Myocyte (in vitro differentiated cells): ENCODE results near the gene ANKEF1. TPM values are rescaled to one million over a fixed set of nuclear protein-coding genes. Genes with fewer than 3 reads are reported as not detected.

Source experiments
- DNase-seq: peaks from one replicate; pipeline ENCODE4 v3.0.0-alpha.2; 2012; ENCODE audit warnings: low read depth
- total RNA-seq: library from RNA; depleted of rRNA; stranded (reverse); fragments of >200 nt; gene quantifications from 2 replicates; pipeline ENCODE4 v1.2.3, GENCODE V29; 2014

ANKEF1 gene
- total RNA-seq, 1 donor from 2014 or later: not detected

- no peak for DNase-seq
Measured at GRCh38 chr20:10080574-10080973, 45.8 kb downstream of the ANKEF1 start.

DNA sequence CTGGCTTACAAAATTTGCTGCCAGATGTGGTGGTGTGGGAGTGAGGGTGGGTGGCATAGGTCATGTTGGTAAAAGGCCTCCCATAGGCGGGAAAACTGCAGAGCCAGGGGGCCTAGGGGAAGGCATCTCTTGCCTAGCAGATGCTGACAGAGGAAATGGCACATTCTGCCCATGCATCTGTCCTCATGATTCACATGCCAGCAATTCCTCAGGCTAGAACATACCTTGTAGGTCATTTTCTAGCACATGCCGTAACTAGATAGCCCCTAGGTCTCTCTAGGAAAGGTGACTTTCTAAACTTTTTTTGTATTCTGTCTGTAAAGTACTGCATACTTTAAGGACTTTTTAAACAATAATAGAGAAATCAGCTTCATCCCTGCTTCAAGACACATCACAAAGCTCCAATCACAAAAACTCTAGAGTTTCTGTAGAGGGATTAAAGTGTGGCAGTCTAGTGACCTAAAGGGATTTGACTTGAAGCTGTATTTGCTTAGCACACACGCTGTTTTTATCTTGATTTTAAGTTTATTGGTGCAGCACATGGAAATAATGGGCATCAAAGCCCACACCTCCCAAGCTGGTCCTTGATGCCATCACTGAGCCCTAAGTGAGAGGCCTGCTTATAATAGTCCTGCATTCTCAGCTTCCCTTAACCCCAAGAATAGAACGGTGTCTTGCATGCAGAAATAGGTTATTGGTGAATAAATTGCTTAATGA is 55.2 kb downstream of the ANKEF1 start:
- DNase-seq: no peak

- DNase-seq: peak; percentile 64
Measured at GRCh38 chr20:10090588-10091166, 55.9 kb downstream of the ANKEF1 start.

GRCh38 chr20:10093087-10093591 is 58.4 kb downstream of the ANKEF1 start:
- DNase-seq: peak; percentile 53

- no peak for DNase-seq
Measured at GRCh38 chr20:10094566-10095173, 59.9 kb downstream of the ANKEF1 start.

GRCh38 chr20:10096790-10097189 is 62.0 kb downstream of the ANKEF1 start:
- DNase-seq: no peak

DNA sequence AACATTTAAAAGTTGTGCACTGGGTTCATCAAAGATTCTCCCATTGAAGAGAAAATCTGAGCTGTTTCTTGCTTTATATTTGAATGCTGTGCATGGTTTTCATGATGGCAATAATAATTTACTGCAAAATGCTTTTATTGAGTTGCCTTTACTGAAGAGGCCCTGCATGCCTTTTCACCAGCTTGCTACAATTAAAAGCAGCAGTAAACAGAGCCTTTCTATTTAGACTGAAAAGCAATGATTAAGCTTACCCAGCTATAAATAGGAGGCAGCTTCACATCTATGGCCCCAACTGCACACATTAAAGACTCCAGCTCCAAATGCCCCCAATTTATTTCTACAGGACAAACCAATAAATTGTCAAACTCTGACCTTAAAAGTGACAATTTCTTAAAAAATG is 70.3 kb downstream of the ANKEF1 start:
- DNase-seq: no peak

Other genes with a start within 250 kb of the ANKEF1 start
- not detected in 2 replicates for gene PAK5, start 195.9 kb upstream of the ANKEF1 start, total RNA-seq
- 0.16 and 0.64 TPM in 2 replicates for gene SNAP25, start 183.8 kb downstream of the ANKEF1 start, total RNA-seq